Measurements from ENCODE around the gene OR13C8.

The OR13C8 gene

DNA sequence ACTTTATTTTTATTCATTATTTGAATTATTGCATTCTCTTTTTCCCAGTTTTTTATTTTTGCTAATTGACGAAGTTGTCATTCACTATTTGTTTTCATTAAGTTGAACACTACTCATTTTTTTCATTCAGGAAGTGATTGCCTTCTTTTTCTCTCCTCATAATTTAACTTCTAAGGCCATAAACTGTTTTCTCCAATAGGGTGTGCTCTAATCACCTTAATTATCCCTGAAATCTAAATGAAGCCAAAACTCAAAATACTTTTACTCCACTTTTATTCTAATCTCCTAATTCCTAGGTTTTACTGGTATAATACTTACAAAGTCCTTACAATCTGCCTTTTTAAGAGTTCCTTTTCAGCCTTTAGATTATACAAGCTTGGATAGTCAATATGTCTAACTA, 39.4 kb downstream of the OR13C8 start:
- no peak overlapping the region for H3K4me3 ChIP-seq (ENCODE audit: low read depth, low read length)
- in situ Hi-C loops (cut with HindIII; ENCODE audit: low sequenced_read_pairs): no loop called here
- DNase-seq (ENCODE audit: low read depth, low spot score): no peak
- TF ChIP-seq CTCF (IDR thresholded peaks at IDR 0.05; ENCODE audit: low read depth, low read length): no peak

DNA sequence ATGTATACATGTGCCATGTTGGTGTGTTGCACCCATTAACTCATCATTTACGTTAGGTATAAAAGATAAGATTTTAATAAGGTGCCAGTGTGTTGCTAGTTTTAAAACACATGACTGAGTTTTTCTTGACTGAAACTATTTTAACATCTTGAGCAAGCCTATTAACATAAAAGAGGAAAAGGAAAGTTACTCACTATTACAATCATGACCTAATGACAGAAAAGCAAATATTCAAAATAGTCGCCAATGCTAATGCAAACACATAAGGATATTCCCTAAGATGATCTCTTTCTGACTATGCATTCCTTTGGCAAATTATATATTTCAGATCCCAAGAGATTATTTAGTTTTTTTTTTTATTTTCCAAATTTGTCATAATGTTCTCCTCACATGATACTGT, 42.2 kb downstream of the OR13C8 start:
- no peak for DNase-seq (ENCODE audit: low read depth, low spot score)
- H3K4me3 ChIP-seq (ENCODE audit: low read depth, low read length): no peak overlapping the region
- in situ Hi-C loops (cut with HindIII; ENCODE audit: low sequenced_read_pairs): no loop called here
- TF ChIP-seq CTCF (IDR thresholded peaks at IDR 0.05; ENCODE audit: low read depth, low read length): no peak

- TF ChIP-seq CTCF (IDR thresholded peaks at IDR 0.05; ENCODE audit: low read depth, low read length): no peak
- no peak overlapping the region for H3K4me3 ChIP-seq (ENCODE audit: low read depth, low read length)
- DNase-seq (ENCODE audit: low read depth, low spot score): no peak
- in situ Hi-C loops (cut with HindIII; ENCODE audit: low sequenced_read_pairs): no loop called here
Observed at GRCh38 chr9:104617418-104617817, 48.5 kb downstream of the OR13C8 start.

- no peak for TF ChIP-seq CTCF (IDR thresholded peaks at IDR 0.05; ENCODE audit: low read depth, low read length)
- H3K4me3 ChIP-seq (ENCODE audit: low read depth, low read length): no peak within 1 kb of the TSS
- no peak for DNase-seq (ENCODE audit: low read depth, low spot score)
- in situ Hi-C loops (cut with HindIII; ENCODE audit: low sequenced_read_pairs): no loop called here
Observed at GRCh38 chr9:104618104-104618503, 49.1 kb downstream of the OR13C8 start, which contains the start of gene OR13C9. Gene OR13C9 (minus strand): TSS chr9:104618204. CDS start chr9:104618204, 0 bp downstream.
